Fibroblast of pulmonary artery (primary cell): ENCODE measurements around the gene ZNF536.
"Not testable (repeated sequence)": the region's sequence is repeated elsewhere in the genome, so short reads cannot be mapped to it uniquely, and the experiment has no call there.

ENCODE experiments used
- DNase-seq: peaks from one replicate; pipeline ENCODE4 v3.0.0-alpha.2; 2010; ENCODE audit warnings: low read depth
- H3K4me3 ChIP-seq: replicated peaks from 2 replicates; pipeline ENCODE4 v1.5.1; 2011; ENCODE audit warnings: low read depth, mild to moderate bottlenecking, control low read depth, low read length, moderate library complexity
- CTCF ChIP-seq: IDR thresholded peaks from 2 replicates; pipeline ENCODE4 v1.5.1; 2011; ENCODE audit warnings: mild to moderate bottlenecking, control low read depth, low read length, inconsistent platforms; ENCODE audit errors: missing control alignments

Gene ZNF536

GRCh38 chr19:30391554-30392551, 19.7 kb downstream of the ZNF536 start:
- no peak for TF ChIP-seq CTCF
- no peak overlapping the region for H3K4me3 ChIP-seq
- DNase-seq, result no peak

- no peak for TF ChIP-seq CTCF
- no peak overlapping the region for H3K4me3 ChIP-seq
- no peak for DNase-seq
These were observed 20.9 kb downstream of the ZNF536 start for GRCh38 chr19:30393046-30393445.

- H3K4me3 ChIP-seq, result no peak overlapping the region
- TF ChIP-seq CTCF, result no peak
- DNase-seq, result no peak
These were observed 21.7 kb downstream of the ZNF536 start for GRCh38 chr19:30393729-30394480.

- DNase-seq, result no peak
- H3K4me3 ChIP-seq, result no peak overlapping the region
- TF ChIP-seq CTCF, result no peak
These were observed 22.4 kb downstream of the ZNF536 start for GRCh38 chr19:30394481-30395151.

GRCh38 chr19:30395283-30395682, 23.1 kb downstream of the ZNF536 start:
- no peak for TF ChIP-seq CTCF
- no peak for DNase-seq
- no peak overlapping the region for H3K4me3 ChIP-seq

- not testable (repeated sequence) for DNase-seq, H3K4me3 ChIP-seq
These were observed 26.4 kb downstream of the ZNF536 start for GRCh38 chr19:30398539-30398938.

- DNase-seq, result no peak
- no peak for TF ChIP-seq CTCF
- H3K4me3 ChIP-seq, result no peak overlapping the region
These were observed 29.8 kb downstream of the ZNF536 start for GRCh38 chr19:30401956-30402355.
